GM18873 (cell line): Measurements from ENCODE around the gene FXYD7.
"Not testable (repeated sequence)": the region's sequence is repeated elsewhere in the genome, so short reads cannot be mapped to it uniquely, and the experiment has no call there.

Experiments
- ATAC-seq: cut with Tn5 transposase; IDR thresholded peaks from one replicate; pipeline ENCODE4 v1.9.1; 2021; ENCODE audit warnings: mild to moderate bottlenecking, moderate library complexity, moderate number of reproducible peaks; ENCODE audit not compliant: unreplicated experiment, low FRiP score

The FXYD7 gene

GRCh38 chr19:35142606-35143230, 337 bp upstream of the FXYD7 start:
- no peak for ATAC-seq

- ATAC-seq, result no peak
Observed at GRCh38 chr19:35143818-35144217, 763 bp downstream of the FXYD7 start.

GRCh38 chr19:35144259-35144599, 1.2 kb downstream of the FXYD7 start:
- no peak for ATAC-seq

- ATAC-seq, result no peak
Observed at GRCh38 chr19:35144600-35145436, 1.8 kb downstream of the FXYD7 start.

- no peak for ATAC-seq
Observed at GRCh38 chr19:35146746-35147459, 3.8 kb downstream of the FXYD7 start.

GRCh38 chr19:35149463-35149862, 6.4 kb downstream of the FXYD7 start:
- ATAC-seq, result no peak

- no peak for ATAC-seq
Observed at GRCh38 chr19:35150445-35150844, 7.4 kb downstream of the FXYD7 start.

GRCh38 chr19:35151273-35152065, 8.4 kb downstream of the FXYD7 start:
- no peak for ATAC-seq

- not testable (repeated sequence) for ATAC-seq
Observed at GRCh38 chr19:35153129-35153522, 10.1 kb downstream of the FXYD7 start.

- ATAC-seq, result no peak
Observed at GRCh38 chr19:35153701-35154524, 10.9 kb downstream of the FXYD7 start.

GRCh38 chr19:35154525-35155406, 11.7 kb downstream of the FXYD7 start, which contains the start of gene FXYD5:
TSS of gene FXYD5 (plus strand) at chr19:35154735. CDS start at chr19:35155551, 816 bp downstream.
- ATAC-seq, result no peak

- no peak for ATAC-seq
Observed at GRCh38 chr19:35155441-35155840, 12.4 kb downstream of the FXYD7 start.

GRCh38 chr19:35155981-35156672, 13.1 kb downstream of the FXYD7 start:
- no peak for ATAC-seq

- ATAC-seq, result no peak
Observed at GRCh38 chr19:35156673-35157014, 13.6 kb downstream of the FXYD7 start.

GRCh38 chr19:35157431-35157830, 14.4 kb downstream of the FXYD7 start:
- no peak for ATAC-seq

- ATAC-seq, result no peak
Observed at GRCh38 chr19:35159606-35160005, 16.6 kb downstream of the FXYD7 start.

GRCh38 chr19:35160629-35161433, 17.8 kb downstream of the FXYD7 start:
- ATAC-seq, result no peak

GRCh38 chr19:35161434-35161743, 18.3 kb downstream of the FXYD7 start:
- no peak for ATAC-seq
